Body of pancreas (tissue), 4 donors: ENCODE measurements around the gene CCDC201.

Source experiments
- POLR2A ChIP-seq, 3 donors: fragments of 450-650 bp; IDR thresholded peaks; one replicate each; pipeline ENCODE4 v1.6.1; 2016; ENCODE audit warnings: antibody characterized with exemption in 3 of 3, mild to moderate bottlenecking in 2 of 3
- TF ChIP-seq, protein P1 (sequence below), 7 experiments: fragments of 450-650 bp in 4 of 7; fragments of 200-600 bp in 3 of 7; sonication (generic) in 3 of 7; IDR thresholded peaks; one replicate each; pipeline ENCODE4 v1.5.1; 2016 to 2019; ENCODE audit warnings: antibody characterized with exemption in 7 of 7

DNA sequence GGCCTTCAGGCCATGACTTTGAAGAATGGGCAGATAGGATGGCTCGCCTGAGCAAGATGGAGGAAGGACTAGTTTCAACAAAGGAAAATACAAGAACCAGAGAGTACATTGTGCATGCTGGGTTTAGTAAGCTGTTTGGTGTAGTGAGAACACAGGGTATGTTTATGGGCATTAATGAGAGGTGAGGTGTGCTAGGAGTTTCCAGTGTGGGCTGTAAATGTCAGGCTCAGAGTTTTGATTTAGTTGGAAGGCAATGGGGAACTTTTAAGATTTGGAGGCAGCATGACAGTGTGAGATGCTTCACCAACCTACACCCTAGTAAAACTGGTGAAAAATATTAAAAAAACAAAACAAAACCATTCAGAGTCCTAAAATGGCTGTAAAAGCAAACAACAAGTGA, 28.7 kb upstream of the CCDC201 start:
- TF ChIP-seq, protein P1, sequence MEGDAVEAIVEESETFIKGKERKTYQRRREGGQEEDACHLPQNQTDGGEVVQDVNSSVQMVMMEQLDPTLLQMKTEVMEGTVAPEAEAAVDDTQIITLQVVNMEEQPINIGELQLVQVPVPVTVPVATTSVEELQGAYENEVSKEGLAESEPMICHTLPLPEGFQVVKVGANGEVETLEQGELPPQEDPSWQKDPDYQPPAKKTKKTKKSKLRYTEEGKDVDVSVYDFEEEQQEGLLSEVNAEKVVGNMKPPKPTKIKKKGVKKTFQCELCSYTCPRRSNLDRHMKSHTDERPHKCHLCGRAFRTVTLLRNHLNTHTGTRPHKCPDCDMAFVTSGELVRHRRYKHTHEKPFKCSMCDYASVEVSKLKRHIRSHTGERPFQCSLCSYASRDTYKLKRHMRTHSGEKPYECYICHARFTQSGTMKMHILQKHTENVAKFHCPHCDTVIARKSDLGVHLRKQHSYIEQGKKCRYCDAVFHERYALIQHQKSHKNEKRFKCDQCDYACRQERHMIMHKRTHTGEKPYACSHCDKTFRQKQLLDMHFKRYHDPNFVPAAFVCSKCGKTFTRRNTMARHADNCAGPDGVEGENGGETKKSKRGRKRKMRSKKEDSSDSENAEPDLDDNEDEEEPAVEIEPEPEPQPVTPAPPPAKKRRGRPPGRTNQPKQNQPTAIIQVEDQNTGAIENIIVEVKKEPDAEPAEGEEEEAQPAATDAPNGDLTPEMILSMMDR (IDR thresholded peaks at IDR 0.05) = no peak
- no peak for TF ChIP-seq POLR2A (IDR thresholded peaks at IDR 0.05)
